Lung (tissue), 12 donors: ENCODE measurements around the gene RPLP1. TPM values are rescaled to one million over a fixed set of nuclear protein-coding genes. Genes with fewer than 3 reads are reported as not detected.

Source experiments
- ATAC-seq: fragments of 200-7000 bp; cut with Tn5 transposase; one replicate; pipeline ENCODE4 v1.9.1; 2020; ENCODE audit warnings: moderate number of reproducible peaks; ENCODE audit not compliant: insufficient read depth, low FRiP score
- DNase-seq, 3 donors: peaks; one replicate each; pipeline ENCODE4 v3.0.0-alpha.2; 2013 to 2017
- H3K27ac ChIP-seq, 2 donors: one replicate each; pipeline ENCODE4 v1.5.1; 2013; ENCODE audit warnings: mild to moderate bottlenecking in 2 of 2, moderate library complexity in 2 of 2, control low read depth in 1 of 2, inconsistent platforms in 1 of 2, low read depth in 1 of 2, low read length in 1 of 2
- H3K27me3 ChIP-seq, 3 donors: one replicate each; pipeline ENCODE4 v1.5.1; 2013; ENCODE audit warnings: low read length in 2 of 3; ENCODE audit not compliant: control insufficient read depth in 3 of 3, insufficient read depth in 3 of 3
- H3K36me3 ChIP-seq, 4 donors: one replicate each; pipeline ENCODE4 v1.5.1; 2013; ENCODE audit warnings: low read length in 4 of 4, mild to moderate bottlenecking in 1 of 4, moderate library complexity in 1 of 4; ENCODE audit not compliant: control insufficient read depth in 4 of 4, insufficient read depth in 4 of 4
- H3K4me1 ChIP-seq, 5 donors: one replicate each; pipeline ENCODE4 v1.5.1; 2013; ENCODE audit warnings: low read length in 5 of 5, mild to moderate bottlenecking in 2 of 5, moderate library complexity in 1 of 5; ENCODE audit not compliant: control insufficient read depth in 5 of 5, insufficient read depth in 5 of 5
- H3K4me3 ChIP-seq: one replicate; pipeline ENCODE4 v1.5.1; 2013; ENCODE audit warnings: mild to moderate bottlenecking, control low read depth, moderate library complexity
- H3K9ac ChIP-seq, 2 donors: one replicate each; pipeline ENCODE4 v1.5.1; 2013; ENCODE audit warnings: low read length in 2 of 2, control low read depth in 1 of 2; ENCODE audit not compliant: insufficient read depth in 1 of 2
- H3K9me3 ChIP-seq, 4 donors: one replicate each; pipeline ENCODE4 v1.5.1; 2013; ENCODE audit warnings: low read length in 3 of 4, mild to moderate bottlenecking in 1 of 4, moderate library complexity in 1 of 4; ENCODE audit not compliant: control insufficient read depth in 4 of 4, insufficient read depth in 3 of 4
- CTCF ChIP-seq: IDR thresholded peaks from 2 replicates; pipeline ENCODE4 v1.5.1; 2012; ENCODE audit warnings: mild to moderate bottlenecking; ENCODE audit errors: control extremely low read depth, extremely low read depth
- WGBS, 2 donors: extraction: QIAGEN DNeasy Blood & Tissue Kit; methylation state at CpG; one replicate each; pipeline ENCODE4 v1.1.7; 2013; 5-methylcytosine and 5-hydroxymethylcytosine counted together
- polyA plus RNA-seq, 2 donors: library from polyadenylated mRNA; stranded (reverse); fragments of 200-250 nt; gene quantifications; one replicate each; pipeline ENCODE4 v1.2.1, GENCODE V29; 2013
- total RNA-seq, 2 donors: library from RNA; depleted of rRNA in 1 of 2; stranded (reverse); fragments of >200 nt in 1 of 2; gene quantifications; one replicate each; pipeline ENCODE4 v1.2.1, GENCODE V29; 2014 to 2021
- donor health status: control.
- donor health status: control.
- donor health status: Bipolar disorder and iron deficiency.
- donor health status: healthy.
- donor health status: DM: yes; HTN: yes; CAD: no.

RPLP1 gene
- total and polyA plus RNA-seq, 4 donors = 201 to 2,405 (median 1,545) TPM

- Histone ChIP-seq H3K27me3 (no peaks in the 10 kb centered on the region), H3K9me3 (no peaks in the 10 kb centered on the region), H3K4me1 (peaks cover 0 to 21% (median 6%) of the 10 kb centered on the region in 5 donors), H3K36me3 (no peaks in the 10 kb centered on the region), H3K27ac (no peak overlapping the region), H3K4me3 (no peak overlapping the region), H3K9ac (no peak overlapping the region)
- WGBS, 2 donors = 64 to 82% methylated on average over 2 of the region's 2 CpGs
- no peak for DNase-seq
- no peak for TF ChIP-seq CTCF
- ATAC-seq = no peak
Observed at GRCh38 chr15:69466733-69467132, 14.1 kb downstream of the RPLP1 start.

GRCh38 chr15:69467636-69468035, 15.0 kb downstream of the RPLP1 start:
- DNase-seq = peak; percentile 54 to 72 (median 55)
- 65 to 87% methylated on average over 11 of the region's 11 CpGs for WGBS, 2 donors
- Histone ChIP-seq H3K4me1 (peaks cover 0 to 19% (median 5%) of the 10 kb centered on the region in 5 donors), H3K36me3 (no peaks in the 10 kb centered on the region), H3K9me3 (no peaks in the 10 kb centered on the region), H3K27ac (peak overlapping the region in 1 of 2 donors; percentile 79), H3K27me3 (no peaks in the 10 kb centered on the region), H3K4me3 (no peak overlapping the region), H3K9ac (no peak overlapping the region)
- TF ChIP-seq CTCF = no peak
- ATAC-seq = no peak

- ATAC-seq (peak; percentile 68), DNase-seq (peak; percentile 63 to 68 (median 65))
Observed at GRCh38 chr15:69468241-69469121, 15.9 kb downstream of the RPLP1 start.

More at GRCh38 chr15:69468241-69469121, 15.9 kb downstream of the RPLP1 start:
- Histone ChIP-seq H3K9ac (peak overlapping the region in 1 of 2 donors; percentile 0), H3K4me3 (no peak overlapping the region), H3K27ac (peak overlapping the region in 1 of 2 donors; percentile 91), H3K27me3 (no peaks in the 10 kb centered on the region), H3K4me1 (peaks cover 0 to 13% (median 2%) of the 10 kb centered on the region in 5 donors), H3K9me3 (no peaks in the 10 kb centered on the region), H3K36me3 (no peaks in the 10 kb centered on the region)
- WGBS, 2 donors = 52 to 63% methylated on average over 19 of the region's 19 CpGs
- no peak for TF ChIP-seq CTCF
